AG04449 (cell line): Measurements from ENCODE around the gene ADORA3.
A peak's percentile ranks its signal among the peaks of the same experiment; 100 is the strongest.

ENCODE experiments used
- CTCF ChIA-PET: fragments of 350-600 bp; formaldehyde crosslinking; extraction: SDS; loops from one replicate; lab custom pipeline; 2021; ENCODE audit warnings: antibody characterized with exemption; lab: Yijun Ruan, JAX
- POLR2A ChIA-PET: fragments of 400-600, 350-600 bp; formaldehyde crosslinking; extraction: SDS; loops from one replicate; lab custom pipeline; 2020; ENCODE audit warnings: antibody characterized with exemption, inconsistent platforms; lab: Yijun Ruan, JAX
- DNase-seq: peaks from one replicate; pipeline ENCODE4 v3.0.0-alpha.2; 2010; ENCODE audit warnings: low read depth, low spot score
- H3K4me3 ChIP-seq: 2 replicates; pipeline ENCODE4 v1.5.1; 2011; ENCODE audit warnings: low read depth, mild to moderate bottlenecking, control low read depth, low read length
- TF ChIP-seq, protein P1 (sequence below): IDR thresholded peaks from one replicate; pipeline ENCODE4 v1.5.1; 2011; ENCODE audit warnings: mild to moderate bottlenecking, moderate library complexity, low read length, control low read depth, inconsistent platforms; ENCODE audit not compliant: insufficient read depth; ENCODE audit errors: missing control alignments

Gene ADORA3

DNA sequence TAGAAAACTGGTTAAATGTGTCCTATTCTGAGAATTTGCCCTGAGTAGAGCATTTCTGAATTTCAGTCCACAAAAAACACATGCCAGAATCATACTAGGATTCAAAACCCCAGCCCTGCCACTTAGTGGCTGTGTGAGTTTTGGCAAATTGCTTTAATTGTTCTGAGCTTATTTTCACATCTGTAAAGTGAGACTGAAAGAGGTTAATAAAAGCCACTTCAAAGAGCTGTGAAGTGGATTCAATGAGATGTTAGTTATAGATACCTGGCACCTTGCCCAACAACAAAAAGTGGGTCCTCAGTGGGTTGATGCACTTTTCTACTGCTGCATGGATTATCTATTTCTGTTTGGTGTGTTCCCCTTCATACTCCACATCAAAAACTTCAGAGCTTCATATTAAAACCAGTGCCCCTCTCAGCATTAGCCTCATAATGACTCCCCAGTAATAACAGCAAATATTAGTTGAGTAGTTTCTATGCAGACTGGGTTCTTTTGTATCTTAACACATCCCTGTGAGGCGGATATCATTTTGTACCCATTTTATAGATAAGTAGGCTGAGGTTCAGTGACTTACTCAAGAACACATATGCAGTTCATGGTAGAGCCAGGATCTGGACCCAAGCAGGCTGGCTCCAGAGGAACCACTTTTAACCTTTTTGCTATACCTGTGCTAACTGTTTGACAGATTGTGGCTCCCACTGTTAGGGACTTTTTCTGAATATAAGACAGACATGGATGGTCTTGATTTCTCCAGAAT lies 14.2 kb upstream of the ADORA3 start:
- no peak overlapping the region for H3K4me3 ChIP-seq
- POLR2A ChIA-PET = interaction anchor here (0.8 kb wide), 1 partner anchor 9 kb away, joined by 3 read pairs; no protein-coding TSS in a partner anchor
- TF ChIP-seq, protein P1, sequence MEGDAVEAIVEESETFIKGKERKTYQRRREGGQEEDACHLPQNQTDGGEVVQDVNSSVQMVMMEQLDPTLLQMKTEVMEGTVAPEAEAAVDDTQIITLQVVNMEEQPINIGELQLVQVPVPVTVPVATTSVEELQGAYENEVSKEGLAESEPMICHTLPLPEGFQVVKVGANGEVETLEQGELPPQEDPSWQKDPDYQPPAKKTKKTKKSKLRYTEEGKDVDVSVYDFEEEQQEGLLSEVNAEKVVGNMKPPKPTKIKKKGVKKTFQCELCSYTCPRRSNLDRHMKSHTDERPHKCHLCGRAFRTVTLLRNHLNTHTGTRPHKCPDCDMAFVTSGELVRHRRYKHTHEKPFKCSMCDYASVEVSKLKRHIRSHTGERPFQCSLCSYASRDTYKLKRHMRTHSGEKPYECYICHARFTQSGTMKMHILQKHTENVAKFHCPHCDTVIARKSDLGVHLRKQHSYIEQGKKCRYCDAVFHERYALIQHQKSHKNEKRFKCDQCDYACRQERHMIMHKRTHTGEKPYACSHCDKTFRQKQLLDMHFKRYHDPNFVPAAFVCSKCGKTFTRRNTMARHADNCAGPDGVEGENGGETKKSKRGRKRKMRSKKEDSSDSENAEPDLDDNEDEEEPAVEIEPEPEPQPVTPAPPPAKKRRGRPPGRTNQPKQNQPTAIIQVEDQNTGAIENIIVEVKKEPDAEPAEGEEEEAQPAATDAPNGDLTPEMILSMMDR = no peak
- CTCF ChIA-PET = interaction anchor here (0.9 to 5.0 kb wide), 4 partner anchors 9 to 198 kb away, joined by 3 to 61 read pairs (median 4); no protein-coding TSS in a partner anchor
- no peak for DNase-seq

DNA sequence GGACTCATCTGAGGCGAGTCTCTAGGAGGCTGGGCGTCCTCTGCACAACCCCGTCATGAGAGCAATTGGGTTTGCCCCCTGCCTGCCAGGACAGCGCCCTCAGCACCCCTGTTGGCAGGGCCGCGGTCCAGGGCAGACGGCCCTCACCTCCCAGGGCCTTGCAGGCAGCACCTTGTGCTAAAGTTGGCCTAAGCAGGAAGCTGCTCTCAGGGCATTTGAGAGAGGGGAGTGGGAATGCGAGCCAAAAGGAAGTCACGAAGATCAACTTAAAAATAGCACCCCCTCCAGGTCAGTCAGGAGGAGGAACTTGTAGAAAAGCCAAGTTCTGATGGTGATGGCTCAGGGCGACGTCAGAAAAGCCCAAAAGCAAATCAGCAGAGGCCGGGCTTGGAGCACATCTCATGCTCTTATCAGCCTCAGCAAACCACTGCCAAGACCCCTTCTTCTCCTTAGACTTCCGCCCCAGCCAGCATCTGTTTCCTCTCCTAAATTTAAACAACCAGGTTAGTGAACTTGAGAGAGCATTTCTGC lies 12.6 kb upstream of the ADORA3 start:
- POLR2A ChIA-PET = no interaction called here
- CTCF ChIA-PET = interaction anchor here (0.9 to 5.0 kb wide), 5 partner anchors 8 to 199 kb away, joined by 3 to 61 read pairs (median 3); no protein-coding TSS in a partner anchor
- no peak for DNase-seq
- TF ChIP-seq, protein P1 = no peak
- peak overlapping the region; percentile 40 for H3K4me3 ChIP-seq

DNA sequence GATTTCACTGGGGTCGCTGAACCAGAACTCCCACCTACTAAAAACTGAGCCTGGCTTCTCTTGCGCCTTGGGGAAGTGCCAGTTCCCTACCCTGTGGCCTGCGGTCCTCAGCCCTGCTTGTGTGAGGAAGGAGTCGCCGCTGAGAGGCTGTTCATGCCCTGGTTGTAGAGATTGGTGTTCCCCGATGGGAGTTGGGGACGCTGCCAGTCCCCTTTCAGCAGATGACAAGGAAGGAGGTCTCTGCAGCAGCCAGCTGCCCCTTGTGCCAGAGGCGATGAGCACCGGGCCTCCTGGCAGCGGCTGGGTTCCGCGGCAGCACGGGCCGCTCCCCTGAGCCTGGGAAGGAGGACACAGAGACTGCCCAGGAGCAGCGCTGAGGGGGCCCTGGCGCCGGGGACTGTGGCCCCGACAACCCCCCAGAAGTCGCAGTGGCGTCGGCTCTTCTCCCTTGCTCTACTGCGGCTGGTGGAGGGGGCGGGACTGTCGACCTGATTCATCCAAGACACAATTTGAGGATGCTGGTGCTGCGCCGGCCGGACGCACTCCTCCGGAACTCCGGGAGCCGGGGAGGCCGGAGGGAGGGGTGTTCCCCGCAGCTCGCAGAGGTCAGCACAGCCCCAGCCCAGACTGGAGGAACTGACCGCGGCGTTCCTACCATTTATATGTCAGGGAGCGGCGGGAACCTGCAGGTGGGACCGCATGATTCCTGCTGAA lies 12.0 kb upstream of the ADORA3 start:
- TF ChIP-seq, protein P1 = no peak
- peak overlapping the region; percentile 40 for H3K4me3 ChIP-seq
- no peak for DNase-seq
- CTCF ChIA-PET = interaction anchor here (0.9 to 5.0 kb wide), 4 partner anchors 8 to 111 kb away, joined by 3 to 61 read pairs (median 3); no protein-coding TSS in a partner anchor
- POLR2A ChIA-PET = no interaction called here

DNA sequence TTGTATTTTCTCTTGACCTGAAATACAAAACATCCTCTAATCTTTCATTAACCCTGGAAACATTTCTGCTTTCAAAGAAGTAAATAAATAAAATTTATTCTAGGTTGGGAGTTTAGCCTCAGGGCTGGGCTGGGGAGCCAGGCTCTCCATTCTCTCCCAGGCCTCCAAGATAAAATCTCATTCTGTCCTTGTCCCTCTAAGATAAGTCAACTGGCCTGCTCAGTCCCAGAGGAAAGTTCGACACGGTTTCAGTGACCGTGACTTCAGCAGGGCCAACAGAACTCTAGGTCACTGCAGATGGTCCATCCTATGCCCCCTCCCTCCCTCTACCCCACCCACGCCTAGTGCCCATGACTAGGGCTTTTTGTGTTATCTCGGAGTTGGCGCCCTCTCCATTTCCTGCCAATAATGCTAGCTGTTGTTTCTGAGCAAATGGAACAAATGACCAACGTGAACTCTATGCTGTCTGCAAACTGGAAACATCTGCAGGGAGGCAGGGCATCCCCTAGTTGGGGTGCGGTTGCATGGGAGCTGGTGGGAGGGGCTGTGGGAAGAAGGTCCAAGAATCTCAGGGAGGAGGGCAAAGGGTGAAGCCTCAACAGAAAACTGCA lies 10.1 kb upstream of the ADORA3 start:
- no peak overlapping the region for H3K4me3 ChIP-seq
- ChIA-PET CTCF (interaction anchor here (1.2 kb wide), 1 partner anchor 16 kb away, joined by 3 read pairs; no protein-coding TSS in a partner anchor), POLR2A (no interaction called here)
- TF ChIP-seq, protein P1 = no peak
- no peak for DNase-seq

- TF ChIP-seq, protein P1 = no peak
- POLR2A ChIA-PET = no interaction called here
- CTCF ChIA-PET = no interaction called here
Observed at GRCh38 chr1:111512931-111513330, 9.5 kb upstream of the ADORA3 start.

More at GRCh38 chr1:111512931-111513330, 9.5 kb upstream of the ADORA3 start:
- no peak for DNase-seq
- no peak overlapping the region for H3K4me3 ChIP-seq
